Right kidney (tissue), 1 donor: Measurements from ENCODE around the gene NDUFS7.
A peak's percentile ranks its signal among the peaks of the same experiment; 100 is the strongest.

Experiments
- DNase-seq: peaks from one replicate; pipeline ENCODE4 v3.0.0-alpha.2; 2016

Gene NDUFS7

DNA sequence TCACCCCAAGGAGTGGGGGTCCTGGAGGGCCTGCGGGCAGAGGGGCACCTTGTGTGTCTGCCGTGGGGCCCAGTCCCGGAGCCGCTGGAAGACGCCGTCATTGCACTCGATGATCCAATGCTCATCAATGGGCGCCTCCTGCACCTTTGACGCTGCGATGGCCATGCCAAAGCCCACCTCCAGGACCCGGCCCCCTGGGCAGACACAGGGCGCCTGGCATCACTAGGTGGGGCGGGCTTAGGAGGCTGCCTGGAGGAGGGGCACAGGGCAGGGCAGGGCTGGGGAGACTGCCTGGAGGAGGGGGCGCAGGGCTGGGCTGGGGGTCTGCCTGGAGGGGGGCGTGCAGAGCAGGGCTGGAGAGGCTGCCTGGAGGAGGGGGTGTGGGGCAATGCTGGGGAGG is 16.0 kb downstream of the NDUFS7 start:
- DNase-seq = no peak

- peak; percentile 65 for DNase-seq
These were observed 16.8 kb downstream of the NDUFS7 start for GRCh38 chr19:1400281-1401137.

DNA sequence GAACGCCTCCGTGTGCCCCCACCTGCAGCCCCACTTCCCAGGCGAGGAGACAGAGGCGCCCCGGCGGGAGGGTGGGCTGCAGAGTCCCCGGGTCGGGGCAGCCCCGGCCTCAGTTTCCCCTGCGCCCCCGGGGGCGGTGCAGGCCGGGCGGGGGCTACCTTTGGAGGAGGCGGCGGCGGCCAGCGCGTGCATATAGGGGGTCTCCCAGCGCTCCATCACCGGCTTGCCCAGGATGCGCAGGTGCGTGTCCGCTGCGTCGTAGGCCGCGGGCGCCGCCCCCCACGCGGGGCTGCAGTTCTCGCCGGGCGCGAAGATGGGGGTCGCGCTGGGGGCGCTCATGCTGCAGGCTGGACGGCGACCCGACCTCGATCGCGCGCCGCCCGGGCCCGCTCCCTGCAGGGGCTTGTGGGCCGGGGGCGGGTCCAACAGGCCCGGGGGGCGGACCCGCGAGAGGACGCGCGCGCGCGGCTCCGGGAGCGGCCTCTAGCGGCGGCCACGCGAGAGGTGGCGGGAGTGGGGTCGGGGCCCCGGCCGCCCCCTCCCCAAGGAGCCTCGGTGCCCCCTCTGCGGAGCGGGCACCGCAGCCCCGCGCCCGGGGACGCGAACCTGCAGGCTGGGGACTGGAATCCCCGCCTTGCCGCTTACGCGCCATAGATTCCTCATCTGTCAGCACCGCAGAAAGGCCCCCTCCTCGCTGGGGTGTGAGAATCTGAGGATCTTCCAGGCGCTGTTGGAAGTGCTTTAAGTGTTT is 17.6 kb downstream of the NDUFS7 start, which contains the start of gene GAMT:
GAMT (minus strand) TSS at position 405 of the 751 bp plus-strand sequence; CDS start at position 339, 66 bp downstream.
- peak; percentile 70 for DNase-seq

GRCh38 chr19:1401889-1402217 is 18.1 kb downstream of the NDUFS7 start:
- no peak for DNase-seq

GRCh38 chr19:1402411-1403070 is 18.8 kb downstream of the NDUFS7 start:
- DNase-seq = no peak

DNA sequence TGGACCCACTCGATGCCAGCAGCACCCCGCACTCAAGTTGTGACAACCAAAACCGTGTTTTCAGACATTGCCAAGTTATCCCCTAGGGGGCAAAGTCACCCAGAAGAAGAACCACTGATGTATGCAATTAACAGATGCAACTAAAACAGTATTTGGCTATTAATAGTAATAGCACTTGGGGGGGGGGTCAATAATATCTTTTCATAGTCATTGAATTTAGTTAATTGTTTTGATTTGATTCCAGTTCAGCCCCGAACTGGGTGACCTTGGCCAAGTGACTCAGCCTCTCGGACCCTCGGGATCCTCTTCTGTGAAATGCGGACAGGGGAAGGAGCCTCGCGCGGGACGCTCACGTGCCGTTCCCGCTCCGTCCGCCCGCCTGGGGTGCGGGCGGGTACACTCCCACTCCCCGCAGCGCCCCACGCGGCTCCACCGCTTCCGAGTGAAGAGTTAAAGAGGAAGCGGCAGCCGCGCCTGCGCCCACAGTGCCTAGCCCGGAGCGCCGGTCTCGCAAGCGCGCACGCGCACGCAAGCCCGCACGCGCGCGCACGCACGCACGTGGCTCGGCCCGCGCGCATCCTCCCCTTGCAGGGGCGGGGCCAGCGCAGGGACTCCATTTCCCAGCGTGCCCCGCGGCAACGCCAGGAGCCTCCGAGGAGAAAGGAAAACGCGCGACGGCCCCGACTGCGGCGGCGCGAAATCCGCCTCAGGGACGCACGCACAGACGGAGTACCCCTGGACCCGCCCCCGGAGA is 23.2 kb downstream of the NDUFS7 start:
- DNase-seq = peak; percentile 100

- DNase-seq = no peak
These were observed 24.0 kb downstream of the NDUFS7 start, which contains the start of gene DAZAP1 for GRCh38 chr19:1407528-1408299. Gene DAZAP1 (plus strand): TSS chr19:1407586. CDS start chr19:1407774, 188 bp downstream.

DNA sequence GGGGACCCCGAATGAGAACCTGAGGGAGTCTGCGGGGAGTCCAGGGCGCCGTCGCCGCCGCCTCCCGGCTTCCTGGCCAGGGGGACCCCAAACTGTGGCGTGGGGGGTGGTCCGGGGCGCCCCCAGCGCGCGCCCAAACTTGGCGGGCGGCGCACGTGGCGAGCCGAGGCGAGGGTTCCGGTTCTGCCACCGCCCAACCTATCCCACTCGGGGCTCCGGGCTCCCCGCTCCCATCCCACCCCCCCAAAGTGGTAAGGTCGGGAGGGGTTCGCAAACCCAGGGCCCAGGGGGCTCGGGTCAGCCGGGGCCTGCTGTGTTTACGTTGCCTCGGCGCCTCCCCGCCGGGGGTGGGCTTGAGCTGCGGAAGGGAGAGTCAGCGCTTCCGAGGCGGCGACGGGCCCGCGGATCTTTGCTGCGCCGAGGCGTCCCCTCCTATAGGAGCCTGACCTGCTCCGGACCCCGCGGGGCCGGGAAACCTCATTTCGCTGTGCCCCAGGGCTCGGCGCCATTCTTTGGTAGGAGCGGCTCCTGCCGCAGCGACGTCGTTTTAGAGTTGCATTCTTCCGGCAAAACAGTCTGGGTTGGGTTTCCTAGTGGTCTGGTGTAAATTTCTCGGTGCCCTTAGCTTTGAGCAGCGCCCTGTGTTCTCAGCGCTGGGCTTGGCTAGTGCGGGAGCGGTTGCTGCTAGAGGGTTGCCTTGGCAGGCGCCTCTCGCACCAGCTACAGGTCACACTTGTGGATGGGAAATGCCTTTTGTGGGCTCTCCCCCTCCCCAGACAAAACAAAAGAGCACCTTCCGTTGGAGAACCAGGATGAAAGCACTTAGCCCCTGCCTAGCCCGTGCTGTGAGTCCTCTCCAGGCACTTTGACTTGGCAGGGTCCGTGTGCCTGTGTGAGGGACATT is 24.8 kb downstream of the NDUFS7 start:
- DNase-seq = peak; percentile 71

- DNase-seq = no peak
These were observed 25.7 kb downstream of the NDUFS7 start for GRCh38 chr19:1409204-1410005.

GRCh38 chr19:1410136-1410786 is 26.6 kb downstream of the NDUFS7 start:
- no peak for DNase-seq

- DNase-seq = no peak
These were observed 27.1 kb downstream of the NDUFS7 start for GRCh38 chr19:1410789-1411188.

DNA sequence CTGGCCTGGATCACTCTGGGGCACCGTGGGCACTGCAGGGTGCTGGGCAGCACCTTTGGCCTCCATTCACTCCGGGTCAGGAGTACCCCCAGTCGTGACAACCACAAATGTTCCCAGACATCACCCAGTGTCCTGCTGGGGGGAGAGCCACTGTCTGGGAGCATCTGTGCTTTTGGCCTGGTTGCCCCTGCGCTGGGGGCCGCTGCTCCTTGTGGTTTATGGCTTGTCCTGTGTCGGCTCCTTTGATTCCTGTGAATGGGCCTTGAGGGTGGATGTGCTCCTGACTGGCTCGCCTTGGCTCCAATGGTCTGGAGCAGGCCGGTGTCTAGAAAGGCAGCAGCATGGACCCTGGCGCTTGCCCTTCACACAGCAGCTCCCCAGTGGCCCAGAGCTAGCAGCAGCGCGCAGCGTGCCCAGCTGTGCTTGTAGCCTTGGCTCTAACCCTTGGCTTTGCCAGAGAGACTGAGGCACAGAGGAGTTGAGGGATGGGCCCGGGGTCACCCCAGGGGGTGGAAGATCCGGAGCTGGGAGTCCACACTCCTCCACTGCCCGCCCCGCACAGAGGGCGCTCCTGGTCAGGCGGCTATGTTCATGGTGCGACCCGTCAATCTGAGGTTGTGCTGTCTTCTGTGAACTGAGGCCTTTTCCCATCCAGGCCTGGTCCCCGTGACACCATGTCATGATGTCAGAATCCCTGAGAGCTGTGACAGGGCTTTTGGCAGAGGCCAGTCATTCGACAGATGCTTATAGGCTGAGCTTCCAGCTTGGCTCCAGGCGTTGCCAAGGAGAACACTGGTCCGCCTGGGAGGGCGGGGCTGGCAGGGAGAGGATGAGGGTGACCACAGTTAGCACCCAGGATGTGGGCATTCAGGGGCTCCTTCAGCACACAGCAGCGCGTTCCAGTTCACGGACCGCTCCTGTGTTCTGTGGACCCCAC is 27.8 kb downstream of the NDUFS7 start:
- no peak for DNase-seq

GRCh38 chr19:1412323-1412923 is 28.7 kb downstream of the NDUFS7 start:
- DNase-seq = no peak

- DNase-seq = no peak
These were observed 29.5 kb downstream of the NDUFS7 start for GRCh38 chr19:1412995-1413800.

DNA sequence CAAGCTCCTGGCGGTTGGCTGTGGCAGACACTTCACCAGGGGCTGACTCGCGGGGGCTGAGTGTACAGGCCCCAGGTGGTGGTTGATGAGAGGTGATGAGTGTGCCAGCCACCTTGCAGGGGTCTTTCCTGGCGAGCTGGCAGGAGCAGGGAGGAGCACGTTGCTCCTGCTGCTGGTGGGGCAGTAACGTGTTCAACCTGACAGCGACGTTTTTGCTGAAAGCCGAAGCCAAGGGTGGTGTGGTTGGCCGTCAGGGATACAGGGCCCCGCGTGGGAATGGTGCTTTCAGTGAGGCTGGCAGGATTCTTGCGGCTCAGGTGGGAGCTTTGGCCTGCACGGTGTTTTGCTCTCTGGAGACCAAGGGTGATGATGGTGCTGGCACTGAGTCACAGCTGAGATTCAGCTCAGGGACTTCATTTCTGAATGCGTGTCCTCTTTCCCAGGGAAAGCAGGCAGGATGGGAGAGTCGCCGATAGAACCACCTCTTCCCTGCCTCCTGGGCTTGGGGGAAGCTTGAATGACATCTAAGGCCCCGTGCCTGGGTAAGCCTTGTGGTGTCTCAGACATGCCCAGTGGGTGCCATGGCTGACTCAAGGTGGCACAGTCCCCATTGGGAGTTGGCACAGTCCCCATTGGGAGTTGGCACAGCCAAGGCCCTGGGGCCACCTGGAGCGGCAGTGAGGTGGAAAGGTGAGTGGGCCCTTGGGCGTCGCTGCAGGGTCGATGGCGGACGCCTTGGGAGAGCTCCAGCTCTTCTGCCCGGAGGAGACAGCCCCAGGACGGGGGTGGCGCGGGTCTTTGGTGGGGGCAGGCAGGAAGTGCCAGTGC is 32.5 kb downstream of the NDUFS7 start:
- DNase-seq = no peak
